Daoy (cell line): ENCODE results near the gene CALCA. TPM values are rescaled to one million over a fixed set of nuclear protein-coding genes. Genes with fewer than 3 reads are reported as not detected.
A peak's percentile ranks its signal among the peaks of the same experiment; 100 is the strongest.
"Not testable (repeated sequence)": the region's sequence is repeated elsewhere in the genome, so short reads cannot be mapped to it uniquely, and the experiment has no call there.

Source experiments
- DNase-seq: peaks from one replicate; pipeline ENCODE4 v3.0.0-alpha.2; 2015; ENCODE audit warnings: low read depth
- total RNA-seq: library from RNA; depleted of rRNA; stranded (reverse); fragments of >200 nt; shearing (Covaris generic); gene quantifications from 2 replicates; pipeline ENCODE4 v1.2.3, GENCODE V29; 2014; rRNA removed

The CALCA gene, protein sequence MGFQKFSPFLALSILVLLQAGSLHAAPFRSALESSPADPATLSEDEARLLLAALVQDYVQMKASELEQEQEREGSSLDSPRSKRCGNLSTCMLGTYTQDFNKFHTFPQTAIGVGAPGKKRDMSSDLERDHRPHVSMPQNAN
- total RNA-seq = not detected in 2 replicates

DNA sequence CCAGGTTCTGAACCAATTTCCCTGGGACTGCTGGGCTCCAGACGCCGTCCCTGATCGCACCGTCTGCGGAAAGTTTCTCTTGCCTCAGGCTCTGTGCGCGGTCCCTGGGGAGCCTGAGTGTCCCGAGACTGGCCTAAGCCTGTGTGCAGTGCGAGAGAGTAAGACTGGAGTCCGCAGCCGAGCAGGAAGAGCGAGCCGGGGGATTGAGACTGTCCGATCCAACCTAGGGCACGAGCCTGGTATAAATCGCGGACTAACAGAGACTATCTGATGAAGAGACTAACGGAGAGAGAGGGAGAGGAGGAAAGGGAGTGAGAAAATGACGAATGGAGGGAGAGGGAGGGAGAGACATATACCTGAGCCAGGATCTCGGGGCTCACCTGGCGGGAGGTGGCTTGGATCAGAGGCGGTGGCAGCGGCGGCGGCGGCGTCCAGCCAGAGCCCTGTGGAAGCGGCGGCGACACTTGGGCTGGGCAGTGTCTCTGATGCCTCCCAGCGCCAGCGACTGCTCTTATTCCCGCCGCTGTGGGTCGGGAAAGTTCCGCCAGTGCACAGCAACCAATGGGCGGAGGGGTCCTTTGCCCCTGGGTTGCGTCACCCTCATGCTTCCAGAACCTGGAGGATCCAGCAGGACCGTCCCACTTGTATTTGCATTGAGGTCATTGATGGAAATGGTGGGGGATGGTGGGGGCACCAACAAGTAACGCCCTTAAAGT, at the start of gene CALCA:
Gene CALCA, minus strand, starts transcription at position 487 of the 716 bp plus-strand sequence. CDS start 1,159 bp downstream, outside the sequence.
- no peak for DNase-seq

DNA sequence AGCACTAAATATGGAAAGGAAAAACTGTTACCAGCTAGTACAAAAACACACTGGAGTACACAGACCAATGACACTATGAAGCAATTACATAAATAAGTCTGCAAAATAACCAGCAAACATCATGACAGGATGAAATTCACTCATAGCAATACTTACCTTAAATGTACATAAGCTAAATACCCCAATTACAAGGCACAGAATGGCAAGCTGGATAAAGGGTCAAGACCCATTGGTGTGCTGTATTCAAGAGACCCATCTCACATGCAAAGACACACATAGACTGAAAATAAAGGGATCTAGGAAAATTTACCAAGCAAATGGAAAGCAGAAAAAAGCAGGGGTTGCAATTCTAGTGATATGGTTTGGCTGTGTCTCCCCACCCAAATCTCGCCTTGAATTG, 44.0 kb upstream of the CALCA start:
- DNase-seq = no peak

DNA sequence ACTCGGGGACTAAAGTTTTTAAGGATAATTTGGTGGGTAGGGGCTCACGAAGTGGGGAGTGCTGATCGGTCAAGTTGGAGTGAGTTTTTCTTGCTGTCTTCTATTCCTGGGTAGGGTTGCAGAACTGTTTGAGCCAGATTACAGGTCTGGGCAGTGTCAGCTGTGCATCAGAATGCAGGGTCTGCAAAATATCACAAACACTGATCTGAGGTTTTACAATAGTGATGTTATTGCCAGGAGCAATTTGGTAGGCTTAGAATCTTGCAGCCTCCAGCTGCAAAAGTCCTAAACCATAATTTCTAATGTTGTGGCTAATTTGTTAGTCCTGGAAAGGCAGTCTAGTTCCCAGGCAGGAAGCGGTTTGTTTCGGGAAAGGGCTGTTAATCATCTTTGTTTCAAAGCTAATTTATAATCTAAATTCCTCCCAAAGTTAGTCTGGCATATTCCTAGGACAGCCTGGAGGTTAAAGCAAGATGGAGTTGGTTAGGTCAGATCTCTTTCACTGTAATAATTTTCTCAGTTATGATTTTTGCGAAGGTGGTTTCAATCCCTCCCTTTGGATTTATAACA, 39.7 kb upstream of the CALCA start:
- no peak for DNase-seq

DNA sequence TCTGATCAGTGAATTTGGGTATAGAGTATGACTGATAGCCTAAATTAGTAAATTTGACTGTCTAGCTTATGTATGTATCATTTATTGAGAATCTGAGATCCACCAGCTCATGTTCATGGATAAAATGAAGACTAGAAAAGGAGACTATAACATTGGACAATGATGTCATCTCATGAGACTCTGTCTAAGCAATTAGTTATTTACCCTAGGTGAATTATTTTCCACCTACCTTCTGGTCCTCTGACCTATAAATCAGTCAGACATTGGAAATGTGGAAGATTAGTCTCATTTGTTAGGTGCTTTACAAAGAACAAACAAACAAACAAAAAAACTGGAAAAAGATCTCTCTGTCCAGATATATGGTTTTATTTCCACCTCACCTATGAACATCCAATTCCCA, 38.7 kb upstream of the CALCA start:
- no peak for DNase-seq

DNA sequence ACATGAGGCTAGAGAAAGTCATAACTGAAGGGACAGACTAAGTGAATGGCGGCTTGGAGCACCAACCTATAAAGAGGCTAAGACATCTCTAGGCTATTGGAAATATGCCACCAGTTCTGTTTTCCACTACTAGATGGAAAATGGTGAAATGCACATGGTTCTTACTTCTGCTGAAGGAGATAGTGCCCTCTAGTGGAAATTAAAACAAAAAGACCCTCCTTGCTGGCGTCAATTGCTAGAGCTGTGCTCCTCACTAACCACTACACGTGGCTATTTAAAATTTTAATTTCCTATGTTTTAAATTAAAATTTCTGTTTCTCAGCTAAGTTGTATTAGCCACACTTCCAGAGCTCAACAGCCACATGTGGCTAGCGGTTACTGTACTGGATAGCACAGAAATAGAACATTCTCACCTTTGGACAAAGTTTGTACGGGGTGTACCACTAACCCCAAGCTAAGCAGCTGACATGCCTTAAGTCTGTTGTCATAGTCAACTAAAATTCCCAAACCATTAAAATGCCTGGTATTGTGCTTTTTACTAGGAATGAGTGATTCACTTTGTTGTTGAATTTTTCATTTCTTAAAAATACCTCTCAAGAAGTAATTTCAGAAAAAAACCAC, 34.1 kb upstream of the CALCA start:
- DNase-seq = peak; percentile 13

DNA sequence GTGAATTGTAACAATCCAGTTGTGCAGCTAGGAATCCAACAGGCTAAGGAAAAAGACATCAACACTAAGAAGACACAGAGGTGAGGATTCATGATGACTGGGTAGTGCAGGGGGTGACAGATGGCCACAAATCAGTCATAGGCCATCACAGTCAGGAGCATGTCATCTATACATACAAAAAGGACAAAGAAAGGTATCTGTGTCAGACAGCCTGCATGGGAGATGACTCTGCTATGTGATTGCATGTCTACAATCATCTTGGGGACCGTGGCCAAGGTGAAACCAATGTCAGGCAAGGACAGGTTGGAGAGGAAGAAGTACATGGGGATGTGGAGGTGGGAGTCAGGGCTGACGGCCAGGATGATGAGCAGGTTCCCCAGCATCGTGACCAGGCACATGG, 16.0 kb upstream of the CALCA start:
- DNase-seq = not testable (repeated sequence)

DNA sequence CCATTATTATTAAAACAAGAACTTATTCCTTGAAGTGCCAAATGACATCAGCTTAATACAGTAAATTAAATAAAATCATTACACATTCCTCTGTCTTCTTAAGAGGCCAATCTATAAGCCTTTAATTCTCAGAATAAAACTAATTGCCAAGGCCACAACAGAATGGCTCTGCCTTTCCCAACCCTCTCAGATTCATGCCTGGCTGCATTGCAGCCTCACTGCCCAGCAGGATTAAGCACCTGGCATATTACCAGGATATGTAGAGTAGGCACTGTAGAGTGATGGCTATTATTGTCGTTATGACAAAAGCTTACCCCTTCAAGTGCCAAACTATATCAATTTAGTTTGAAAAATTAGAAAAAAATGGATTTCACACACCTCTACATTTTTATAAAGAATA, 9.4 kb upstream of the CALCA start:
- no peak for DNase-seq

DNA sequence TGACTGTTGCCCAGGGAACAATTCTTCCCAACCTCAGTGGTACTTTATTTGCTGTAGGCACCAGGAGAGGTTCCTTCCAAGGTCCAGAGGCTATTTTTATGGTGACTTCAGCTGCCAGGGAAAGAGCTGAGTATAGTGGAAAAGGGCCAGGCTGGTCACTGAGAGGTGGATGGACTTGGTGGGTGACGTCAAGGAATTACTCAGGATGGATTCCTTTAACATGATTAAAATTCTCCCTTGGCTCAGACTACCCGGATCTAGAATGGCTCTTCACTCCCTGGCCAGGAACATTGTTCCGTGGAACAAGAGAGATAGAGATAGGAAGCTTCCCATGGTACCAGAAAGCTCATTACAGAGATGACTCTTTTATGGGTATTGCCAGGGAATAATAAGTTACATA, 8.7 kb upstream of the CALCA start:
- peak; percentile 29 for DNase-seq

DNA sequence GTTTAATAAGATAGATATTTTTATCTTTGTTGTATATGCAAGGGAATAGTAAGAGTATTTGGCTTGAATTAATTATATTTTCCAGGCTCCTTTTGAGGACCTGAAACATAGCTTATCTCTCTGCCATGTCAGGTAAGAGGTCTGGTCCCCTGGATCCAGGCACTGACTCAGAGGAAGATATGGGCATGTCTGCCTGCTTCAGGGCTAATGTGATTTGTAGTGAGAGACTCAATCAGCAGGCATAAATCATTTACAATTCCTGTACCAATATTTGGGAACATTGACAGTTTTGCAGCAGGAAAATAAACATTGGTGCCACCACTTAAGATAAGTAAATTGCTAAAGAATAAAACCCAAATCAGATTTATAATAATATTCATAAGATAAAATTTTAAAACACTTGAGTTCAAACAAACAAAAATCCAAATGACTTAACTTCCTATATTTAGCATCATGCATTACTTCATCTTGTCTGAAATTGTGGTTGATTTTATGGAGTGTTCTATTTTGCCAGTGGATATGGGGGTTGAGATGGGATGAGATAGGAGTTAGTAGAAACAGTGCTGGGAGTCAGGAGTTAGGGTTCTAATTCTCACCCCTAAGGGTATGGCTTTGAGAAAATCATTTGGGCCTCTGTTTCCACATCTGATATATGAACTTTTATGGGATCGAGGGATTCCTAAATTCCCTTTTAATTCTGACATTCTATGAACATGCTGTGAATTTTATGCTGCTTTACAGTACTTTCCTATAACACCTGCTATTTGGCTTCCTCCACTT, 5.1 kb upstream of the CALCA start:
- DNase-seq = no peak

DNA sequence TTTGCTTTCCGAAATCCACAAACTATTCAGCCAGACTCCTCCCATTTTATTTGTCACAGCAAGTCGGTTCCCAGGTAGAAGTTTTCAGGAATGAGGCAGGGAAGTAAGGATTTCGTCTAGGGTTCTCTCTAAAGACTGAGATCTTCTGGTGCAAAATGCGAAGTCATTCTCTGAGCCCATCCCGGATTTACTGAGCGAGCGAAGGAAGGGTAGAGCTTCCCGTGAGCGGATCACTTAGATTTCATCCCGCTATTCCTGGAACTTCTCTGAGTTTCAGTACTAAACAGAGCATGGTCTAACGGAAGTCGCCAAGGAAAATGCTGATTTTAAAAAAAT, 3.1 kb upstream of the CALCA start:
- peak; percentile 25 for DNase-seq

DNA sequence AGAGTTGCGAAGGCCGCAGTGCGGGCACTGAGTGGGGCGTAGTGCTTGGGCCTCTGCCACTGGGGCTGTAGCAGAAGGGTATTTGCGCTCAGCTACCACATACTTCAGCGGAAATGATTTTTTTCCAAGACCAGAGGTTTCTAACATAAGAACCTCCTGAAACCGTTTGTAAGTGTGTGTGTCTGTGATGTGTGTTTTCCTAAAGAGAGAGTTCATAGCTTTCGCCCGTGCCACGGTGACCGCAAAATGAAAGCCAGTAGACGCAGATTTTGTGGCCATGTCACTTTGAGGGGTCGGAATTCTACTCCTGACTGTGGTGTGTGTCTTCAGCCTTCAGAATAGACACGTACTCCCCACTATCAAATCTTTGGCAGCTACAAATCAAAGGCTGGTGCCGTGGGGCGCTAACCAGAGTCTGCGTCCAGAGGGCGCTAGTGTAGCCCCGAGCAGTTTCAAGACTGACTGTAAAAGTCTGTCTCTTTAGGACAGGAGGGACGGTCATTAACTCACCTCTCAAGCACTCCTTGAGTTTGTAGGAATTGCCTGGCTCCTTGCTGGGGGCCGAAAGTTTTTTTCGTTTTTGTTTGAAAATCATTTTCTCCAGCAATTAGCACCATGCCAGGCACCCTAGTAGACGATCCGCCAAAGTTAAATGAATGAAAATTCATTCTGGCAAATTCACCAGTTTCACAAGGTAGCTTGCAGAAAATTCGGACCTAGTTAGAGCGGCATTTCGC, 2.5 kb upstream of the CALCA start:
- DNase-seq = peak; percentile 75

DNA sequence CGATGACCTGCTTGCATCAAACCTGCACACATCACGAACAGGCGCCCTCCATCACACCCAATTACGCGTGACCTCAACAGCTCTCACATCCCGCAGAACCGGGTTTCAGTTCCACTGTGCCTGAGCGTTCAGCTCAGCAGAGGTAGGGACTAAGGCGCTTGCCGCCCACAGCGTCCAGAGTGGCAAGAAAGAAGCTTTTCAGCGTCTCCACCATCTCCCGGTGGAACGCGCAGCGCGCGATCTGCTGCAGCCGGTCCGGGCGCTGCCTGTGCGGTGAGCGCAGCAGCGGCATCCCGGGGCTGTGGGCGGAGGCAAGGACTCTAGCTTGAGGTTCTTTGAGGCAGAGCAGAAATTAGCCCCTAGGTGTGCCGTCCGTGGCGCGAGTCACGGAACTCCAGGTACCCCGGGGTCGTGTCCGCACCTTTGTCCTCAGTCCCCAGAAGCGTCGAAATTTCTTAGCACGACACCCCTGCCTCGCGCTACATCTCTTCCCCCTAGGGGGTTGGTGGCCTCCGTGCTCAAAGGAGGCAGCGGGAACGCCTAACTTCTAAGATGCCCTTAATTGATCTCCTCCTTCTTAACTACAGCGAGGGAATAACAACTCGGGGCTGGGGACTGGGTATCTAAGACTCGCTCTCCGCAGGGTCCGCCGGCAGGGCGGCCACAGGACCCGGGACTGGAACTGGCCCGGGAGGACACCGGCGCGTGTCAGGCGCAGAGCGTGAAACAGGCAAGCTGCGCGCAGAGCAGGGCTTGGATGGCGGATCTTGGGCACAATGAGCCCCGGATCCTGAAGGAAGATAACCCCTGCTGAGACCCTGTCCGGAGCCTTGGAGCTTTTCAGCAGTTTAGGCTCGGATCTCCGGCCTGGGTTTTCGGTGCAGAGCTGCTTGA, 1.7 kb upstream of the CALCA start:
- peak; percentile 27 for DNase-seq

DNA sequence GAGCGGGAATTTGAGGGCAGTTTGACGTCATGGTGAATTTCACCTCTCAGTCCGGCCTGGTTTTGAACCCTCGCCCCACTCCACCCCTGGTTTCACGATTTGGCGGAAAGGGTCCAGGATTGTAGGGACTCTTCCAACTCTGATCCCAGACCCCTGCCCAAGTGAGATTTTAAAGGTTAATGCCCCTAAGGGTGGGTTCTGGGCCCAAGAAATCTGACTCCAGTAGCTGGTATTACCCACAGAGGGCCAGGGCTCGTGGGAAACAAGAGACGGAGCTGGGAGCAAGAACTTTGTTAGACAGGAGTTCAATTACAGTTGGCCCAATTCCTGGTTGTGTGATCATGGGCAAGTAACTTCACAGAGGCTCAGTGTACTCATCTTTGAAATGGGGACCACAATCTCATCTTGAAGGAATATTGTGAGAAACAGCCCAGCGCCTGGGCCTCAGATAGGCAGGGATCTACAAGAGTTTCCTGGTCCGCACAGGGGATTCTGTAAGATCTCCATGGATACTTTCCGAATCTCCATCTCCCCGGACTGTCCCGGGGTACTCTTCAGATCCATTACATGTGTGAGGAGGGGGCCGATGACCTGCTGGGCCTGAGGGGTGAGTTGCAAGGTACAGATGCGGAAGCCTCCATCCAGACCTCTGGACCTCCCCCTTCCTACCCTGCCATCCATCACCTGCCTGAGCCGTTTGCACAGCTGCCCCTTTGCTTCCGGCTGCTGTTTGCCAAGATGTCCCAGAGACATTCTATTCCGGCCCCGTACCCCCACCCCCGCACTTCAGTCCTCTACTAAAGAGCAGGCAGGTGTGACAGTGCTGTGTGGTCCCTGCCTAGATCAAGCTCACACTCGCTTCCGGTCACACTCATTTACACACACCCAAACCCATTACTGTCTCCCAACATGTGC, 687 bp upstream of the CALCA start:
- no peak for DNase-seq

DNA sequence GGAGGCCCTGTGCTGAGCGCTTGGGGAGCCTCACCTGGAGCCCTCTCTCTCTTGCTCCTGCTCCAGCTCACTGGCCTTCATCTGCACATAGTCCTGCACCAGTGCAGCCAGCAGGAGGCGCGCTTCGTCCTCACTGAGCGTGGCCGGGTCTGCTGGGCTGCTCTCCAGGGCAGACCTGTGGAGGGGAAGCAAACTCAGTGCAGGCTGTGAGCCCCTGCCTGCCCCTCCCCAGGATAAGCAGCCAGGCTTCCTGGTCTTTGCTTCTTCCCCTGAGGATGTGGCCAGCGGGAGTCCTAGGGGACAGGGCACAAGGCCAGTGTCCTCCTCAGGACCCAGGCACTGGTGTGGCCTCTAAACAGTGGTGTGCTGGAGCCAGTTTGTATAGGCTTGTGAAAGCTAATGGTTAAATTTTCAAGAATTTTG, 2.2 kb downstream of the CALCA start:
- DNase-seq = peak; percentile 40

DNA sequence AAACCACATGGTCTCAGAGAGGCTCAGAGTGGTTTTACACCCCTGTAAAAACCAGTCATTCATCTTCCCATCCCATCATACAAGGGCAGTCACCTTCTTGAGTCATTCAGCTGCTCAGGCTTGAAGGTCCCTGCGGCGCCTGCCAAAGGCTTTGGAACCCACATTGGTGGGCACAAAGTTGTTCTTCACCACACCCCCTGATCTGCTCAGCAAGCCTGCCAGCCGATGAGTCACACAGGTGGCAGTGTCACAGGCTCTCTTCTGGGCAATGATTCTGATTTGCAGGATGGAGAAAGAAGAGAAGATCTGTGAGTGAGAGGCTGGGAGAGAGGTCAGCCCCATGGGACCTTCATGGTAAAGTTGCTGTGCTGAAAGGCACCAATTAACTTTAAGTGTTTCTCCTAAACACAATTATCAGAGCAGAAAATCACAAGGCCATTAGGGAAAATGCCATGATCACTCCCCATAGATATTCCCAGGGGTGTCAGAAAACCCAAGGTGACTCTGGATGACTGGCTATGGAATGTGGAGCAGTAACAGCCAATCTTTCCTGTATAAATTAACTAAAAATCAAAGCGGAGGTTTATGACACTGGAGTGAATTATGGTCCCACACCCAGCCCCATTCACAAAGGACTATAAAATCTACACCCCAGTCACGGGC, 4.4 kb downstream of the CALCA start:
- no peak for DNase-seq

DNA sequence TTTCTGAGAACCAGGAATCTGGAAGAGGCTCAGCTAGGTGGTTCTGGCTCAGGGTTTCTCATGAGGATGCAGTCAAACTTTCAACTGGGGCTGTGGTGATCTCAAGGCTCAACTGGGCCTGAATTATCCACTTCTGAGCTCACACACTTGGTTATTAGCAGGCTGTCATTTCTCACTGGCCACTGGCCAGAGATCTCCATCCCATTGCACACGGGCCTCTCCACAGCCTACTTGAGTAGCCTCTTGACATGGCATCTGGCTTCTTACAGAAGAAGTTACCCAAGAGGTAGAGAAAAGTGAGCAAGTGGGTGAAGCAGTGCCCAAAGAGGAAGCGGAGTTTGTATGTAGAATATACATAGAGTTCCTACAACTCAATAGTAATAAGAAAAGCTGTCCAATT, 16.0 kb downstream of the CALCA start:
- DNase-seq = no peak

DNA sequence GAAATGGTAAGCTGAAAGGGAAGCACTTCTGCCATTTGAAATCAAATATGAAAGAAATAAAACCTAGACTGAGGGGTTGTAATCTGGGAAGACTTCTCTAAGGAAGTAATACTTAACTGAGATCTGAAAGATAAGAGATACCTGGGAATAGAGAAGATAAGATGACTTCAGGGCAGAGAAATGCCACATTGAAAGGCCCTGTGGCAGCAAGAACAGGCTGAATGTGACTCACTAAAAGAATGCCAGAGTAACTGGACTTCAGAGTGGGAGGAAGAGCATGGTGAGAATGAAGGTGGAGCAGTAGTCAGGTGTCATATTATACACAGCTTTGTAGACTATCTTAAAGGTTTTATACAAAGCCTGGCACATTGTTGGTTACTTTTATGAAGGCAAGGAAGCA, 17.6 kb downstream of the CALCA start:
- DNase-seq = no peak

DNA sequence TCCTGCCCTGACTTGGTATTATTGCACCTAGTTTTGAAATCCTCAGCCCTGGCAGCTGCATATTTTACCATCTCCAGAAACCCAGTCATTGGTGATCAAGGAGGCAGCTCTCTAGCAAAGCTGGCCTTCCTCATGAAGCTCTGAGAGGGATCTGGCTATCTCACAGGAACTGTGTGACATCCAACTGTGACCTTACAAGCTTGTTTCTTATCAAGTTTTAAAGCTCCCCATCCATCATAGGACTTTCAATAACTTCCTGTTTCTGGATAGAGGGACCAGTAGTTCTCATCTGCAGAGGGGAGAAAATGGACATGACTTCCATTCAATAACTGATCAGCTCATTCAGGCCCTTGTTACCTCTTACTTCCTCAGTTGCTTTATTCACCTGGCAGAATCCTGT, 18.2 kb downstream of the CALCA start:
- DNase-seq = no peak
